GM12864 (cell line): ENCODE data around the gene PITPNM3.

ENCODE experiments used
- DNase-seq: peaks from one replicate; pipeline ENCODE4 v3.0.0-alpha.2; 2011; ENCODE audit warnings: low read depth
- H3K4me3 ChIP-seq: 2 replicates; pipeline ENCODE4 v1.5.1; 2011; ENCODE audit warnings: mild to moderate bottlenecking, low read depth, low read length, control low read depth
- TF ChIP-seq, protein P1 (sequence below): IDR thresholded peaks from 2 replicates; pipeline ENCODE4 v1.5.1; 2011; ENCODE audit warnings: low read depth, mild to moderate bottlenecking, moderate library complexity, low read length, control low read depth, inconsistent platforms; ENCODE audit errors: missing control alignments

PITPNM3 gene

DNA sequence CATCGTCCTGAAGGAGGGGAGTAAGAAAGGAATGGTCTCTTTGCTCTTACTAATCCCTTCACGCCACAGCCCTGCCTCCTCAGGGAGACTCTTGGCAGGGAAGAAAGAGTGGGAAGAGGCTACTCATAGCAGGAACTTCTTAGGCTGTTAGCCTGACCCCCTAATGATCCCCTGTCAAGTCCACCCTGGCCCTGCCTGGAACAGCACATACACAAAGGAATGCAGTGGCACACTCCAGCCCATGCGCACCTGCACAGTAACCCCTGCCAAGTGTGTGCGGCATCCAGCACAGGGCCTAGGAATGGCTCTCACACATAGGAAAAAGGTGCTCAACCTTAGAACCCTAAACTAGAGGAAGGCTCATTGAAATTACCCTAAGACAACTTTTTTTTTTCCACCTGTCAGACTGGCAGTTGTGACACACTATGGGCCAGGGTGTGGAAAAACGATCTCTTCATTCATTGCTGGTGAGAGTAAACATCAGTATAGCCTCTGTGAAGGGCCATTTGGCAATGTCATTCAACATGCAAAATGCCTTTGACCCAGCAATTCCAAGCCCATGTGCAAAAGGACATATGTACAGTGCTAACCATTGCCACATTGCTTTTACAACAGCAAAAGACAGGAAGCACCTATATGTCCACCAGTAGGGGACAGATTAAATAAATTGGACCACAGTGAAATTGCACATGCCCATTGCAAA lies 62.0 kb downstream of the PITPNM3 start:
- TF ChIP-seq, protein P1, sequence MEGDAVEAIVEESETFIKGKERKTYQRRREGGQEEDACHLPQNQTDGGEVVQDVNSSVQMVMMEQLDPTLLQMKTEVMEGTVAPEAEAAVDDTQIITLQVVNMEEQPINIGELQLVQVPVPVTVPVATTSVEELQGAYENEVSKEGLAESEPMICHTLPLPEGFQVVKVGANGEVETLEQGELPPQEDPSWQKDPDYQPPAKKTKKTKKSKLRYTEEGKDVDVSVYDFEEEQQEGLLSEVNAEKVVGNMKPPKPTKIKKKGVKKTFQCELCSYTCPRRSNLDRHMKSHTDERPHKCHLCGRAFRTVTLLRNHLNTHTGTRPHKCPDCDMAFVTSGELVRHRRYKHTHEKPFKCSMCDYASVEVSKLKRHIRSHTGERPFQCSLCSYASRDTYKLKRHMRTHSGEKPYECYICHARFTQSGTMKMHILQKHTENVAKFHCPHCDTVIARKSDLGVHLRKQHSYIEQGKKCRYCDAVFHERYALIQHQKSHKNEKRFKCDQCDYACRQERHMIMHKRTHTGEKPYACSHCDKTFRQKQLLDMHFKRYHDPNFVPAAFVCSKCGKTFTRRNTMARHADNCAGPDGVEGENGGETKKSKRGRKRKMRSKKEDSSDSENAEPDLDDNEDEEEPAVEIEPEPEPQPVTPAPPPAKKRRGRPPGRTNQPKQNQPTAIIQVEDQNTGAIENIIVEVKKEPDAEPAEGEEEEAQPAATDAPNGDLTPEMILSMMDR: no peak
- no peak overlapping the region for H3K4me3 ChIP-seq
- no peak for DNase-seq

DNA sequence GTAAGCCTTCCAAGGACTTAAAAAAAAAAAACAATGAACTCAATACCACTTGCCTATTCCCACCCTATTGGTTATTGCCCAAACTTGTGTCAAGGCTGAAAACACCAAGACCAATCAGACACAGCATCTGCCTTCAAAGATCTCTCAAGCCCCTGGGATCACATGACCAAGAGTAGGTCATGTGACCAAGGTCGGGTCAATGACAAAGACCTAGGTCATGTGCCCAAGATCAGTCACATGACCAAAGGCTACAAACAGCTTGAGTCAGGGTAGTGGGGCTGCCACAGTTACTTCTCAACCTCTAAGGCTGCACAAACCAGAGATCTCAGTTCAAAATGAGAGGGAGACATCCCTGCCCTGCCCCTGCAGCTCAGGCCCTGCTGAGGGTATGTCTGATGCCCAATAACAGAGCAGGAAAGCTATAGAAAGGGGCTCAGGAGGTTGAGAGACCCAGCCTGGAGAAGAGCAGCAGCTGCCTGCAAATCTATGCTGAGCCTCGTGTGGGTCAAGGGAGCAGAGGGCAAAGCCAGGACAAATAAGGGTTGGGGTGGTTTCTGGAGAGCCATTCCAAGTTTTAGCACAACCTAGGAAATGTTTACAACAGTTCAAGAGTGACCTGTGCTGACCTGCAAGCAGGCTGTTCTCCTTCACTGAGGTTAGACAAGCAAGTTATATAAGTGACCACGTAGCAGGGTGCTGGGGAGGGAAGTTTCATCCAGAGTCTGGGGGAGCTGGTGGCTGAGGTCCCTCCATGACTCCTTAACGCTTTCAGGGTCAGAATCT lies 63.3 kb downstream of the PITPNM3 start:
- no peak overlapping the region for H3K4me3 ChIP-seq
- TF ChIP-seq, protein P1: no peak
- peak; percentile 15 for DNase-seq

DNA sequence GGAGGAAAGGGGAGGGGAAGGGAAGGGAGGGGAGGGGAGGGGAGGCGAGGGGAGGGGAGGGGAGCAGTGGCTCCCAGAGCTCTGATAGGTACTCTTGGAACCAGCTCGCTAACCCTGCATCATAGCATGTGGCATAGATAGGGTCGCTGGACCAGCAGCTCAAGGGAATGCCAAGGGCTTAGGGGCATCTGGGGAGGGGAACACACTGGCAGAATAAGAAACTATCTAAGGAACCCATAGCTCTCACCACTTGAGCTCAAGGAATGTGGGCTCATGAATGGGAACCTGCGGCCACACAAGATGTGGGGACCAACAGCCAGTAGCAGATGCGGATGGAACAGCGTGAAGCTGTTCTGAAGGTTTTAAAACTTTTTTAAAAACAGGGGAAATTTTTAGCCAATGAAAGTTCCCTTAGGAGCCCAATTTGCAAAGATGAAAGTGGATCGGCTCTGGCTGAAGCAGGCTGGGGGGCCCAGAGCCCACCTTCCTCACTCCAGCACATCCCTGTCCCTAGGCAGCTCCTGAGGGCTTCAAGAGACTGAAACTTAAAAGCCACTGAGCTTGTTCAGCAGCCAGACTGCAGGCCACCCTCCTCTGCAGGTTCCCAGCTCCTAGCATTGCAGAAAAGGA lies 65.2 kb downstream of the PITPNM3 start:
- no peak for DNase-seq
- no peak overlapping the region for H3K4me3 ChIP-seq
- TF ChIP-seq, protein P1: no peak

DNA sequence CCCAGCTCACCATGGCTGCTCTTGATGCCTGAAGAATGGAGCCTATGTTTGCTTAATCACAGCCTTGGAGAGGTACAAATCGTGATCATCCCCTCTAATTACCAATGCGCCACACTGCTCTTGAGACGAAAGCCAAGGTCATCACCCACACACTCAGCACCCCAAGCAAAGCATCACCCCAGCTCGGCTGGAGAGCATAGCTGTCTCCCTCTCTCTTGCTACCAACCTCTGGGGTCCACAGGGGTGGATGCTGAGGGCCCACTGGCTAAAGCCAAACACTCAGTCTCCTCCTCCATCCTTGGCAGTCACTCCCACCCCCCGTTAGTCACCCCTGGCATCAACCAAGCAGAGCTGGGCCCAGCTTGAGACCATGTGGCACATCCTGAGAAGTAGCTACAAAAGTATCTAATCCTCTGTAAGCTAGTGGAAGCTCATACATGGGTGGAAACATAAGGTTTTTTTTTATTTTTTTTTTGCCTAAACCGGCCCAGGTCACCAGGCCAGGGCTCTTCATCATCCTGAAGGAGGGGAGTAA lies 67.3 kb downstream of the PITPNM3 start:
- TF ChIP-seq, protein P1: no peak
- H3K4me3 ChIP-seq: no peak overlapping the region
- DNase-seq: no peak

DNA sequence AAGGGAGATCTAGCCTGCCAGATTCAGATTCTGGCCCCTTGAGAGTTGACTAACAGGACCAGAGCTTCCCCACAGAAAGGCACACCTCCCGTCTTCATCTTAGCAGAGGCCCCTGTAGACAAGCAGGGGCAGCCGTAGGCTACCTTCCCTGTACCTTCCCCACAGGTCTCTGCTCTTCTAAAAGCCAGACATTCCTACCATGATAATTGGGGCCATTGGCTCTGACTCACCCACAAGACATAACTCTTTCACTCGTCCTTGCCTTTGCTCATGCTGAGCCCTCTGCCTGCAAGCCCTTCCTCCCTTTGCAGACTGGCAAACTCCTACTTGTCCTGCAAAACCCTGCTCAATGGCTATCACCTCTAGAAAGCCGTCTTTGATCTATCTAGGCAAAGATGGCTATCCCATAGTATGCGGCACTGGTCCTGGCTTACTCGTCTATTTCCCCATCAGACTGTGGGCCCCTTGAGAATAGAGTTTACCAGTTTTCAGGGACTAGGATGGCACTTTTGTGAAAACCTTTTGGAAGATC lies 68.3 kb downstream of the PITPNM3 start:
- TF ChIP-seq, protein P1: no peak
- H3K4me3 ChIP-seq: no peak overlapping the region
- DNase-seq: no peak

DNA sequence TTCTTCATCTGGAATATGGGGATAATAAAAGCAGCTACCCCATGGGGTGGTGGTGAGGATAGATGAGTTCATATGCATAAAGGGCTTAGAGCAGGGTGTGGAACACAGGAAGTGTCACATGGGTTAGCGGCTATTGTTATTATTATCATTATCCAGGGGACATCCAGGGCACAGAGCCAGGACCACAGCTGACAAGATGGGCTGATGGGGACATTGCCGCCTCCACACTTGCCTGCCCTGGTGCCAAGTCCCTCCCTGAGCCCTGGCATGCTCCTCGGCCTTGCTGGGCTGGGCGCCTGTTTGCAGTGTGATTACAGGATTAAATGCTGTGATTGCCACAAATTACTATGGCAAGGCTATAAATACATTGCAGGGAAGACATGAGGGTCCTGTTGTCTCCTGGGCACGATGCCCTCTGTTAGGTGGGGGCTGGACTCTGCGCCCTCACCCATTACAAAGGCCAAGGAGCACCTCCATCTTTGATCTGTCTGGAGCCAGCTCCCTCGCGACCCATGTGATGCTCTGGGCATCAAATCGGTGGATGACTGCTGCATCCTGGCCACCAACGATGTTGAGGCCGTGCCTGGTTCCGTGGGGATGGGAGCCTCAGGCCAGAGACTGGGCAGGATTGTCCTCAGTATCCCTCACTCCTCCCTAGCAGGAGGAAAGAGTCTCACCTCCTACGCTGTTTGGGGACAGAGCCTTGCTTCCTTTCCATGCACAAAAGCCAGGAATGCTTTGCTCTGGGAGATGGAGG lies 68.9 kb downstream of the PITPNM3 start:
- DNase-seq: no peak
- no peak overlapping the region for H3K4me3 ChIP-seq
- TF ChIP-seq, protein P1: no peak
